A673 (cell line): ENCODE measurements around the gene KCNN1.
"Not testable (repeated sequence)": the region's sequence is repeated elsewhere in the genome, so short reads cannot be mapped to it uniquely, and the experiment has no call there.

Source experiments
- EZH2 ChIP-seq: fragments of 200-600 bp; sonication (generic); IDR thresholded peaks from 2 replicates; pipeline ENCODE4 v1.6.1; 2017; ENCODE audit warnings: borderline replicate concordance, low read depth, mild to moderate bottlenecking, mixed read lengths, antibody characterized with exemption, low read length; ENCODE audit not compliant: poor library complexity, severe bottlenecking
- TF ChIP-seq, protein P1 (sequence below): fragments of 300-800, 200-600 bp; sonication (generic); conservative IDR thresholded peaks from 2 replicates; pipeline ENCODE4 v1.5.1; 2017; ENCODE audit warnings: low read depth, mild to moderate bottlenecking, antibody characterized with exemption, low read length, moderate library complexity, mixed read lengths

DNA sequence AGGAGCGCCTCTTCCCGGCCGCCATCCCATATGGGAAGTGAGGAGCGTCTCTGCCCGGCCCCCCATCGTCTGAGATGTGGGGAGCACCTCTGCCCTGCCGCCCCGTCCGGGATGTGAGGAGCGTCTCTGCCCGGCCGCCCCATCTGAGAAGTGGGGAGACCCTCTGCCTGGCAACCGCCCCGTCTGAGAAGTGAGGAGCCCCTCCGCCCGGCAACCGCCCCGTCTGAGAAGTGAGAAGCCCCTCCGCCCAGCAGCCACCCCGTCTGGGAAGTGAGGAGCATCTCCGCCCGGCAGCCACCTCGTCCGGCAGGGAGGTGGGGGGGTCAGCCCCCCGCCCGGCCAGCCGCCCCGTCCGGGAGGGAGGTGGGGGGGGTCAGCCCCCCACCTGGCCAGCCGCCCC is 48.8 kb upstream of the KCNN1 start:
- TF ChIP-seq, protein P1, sequence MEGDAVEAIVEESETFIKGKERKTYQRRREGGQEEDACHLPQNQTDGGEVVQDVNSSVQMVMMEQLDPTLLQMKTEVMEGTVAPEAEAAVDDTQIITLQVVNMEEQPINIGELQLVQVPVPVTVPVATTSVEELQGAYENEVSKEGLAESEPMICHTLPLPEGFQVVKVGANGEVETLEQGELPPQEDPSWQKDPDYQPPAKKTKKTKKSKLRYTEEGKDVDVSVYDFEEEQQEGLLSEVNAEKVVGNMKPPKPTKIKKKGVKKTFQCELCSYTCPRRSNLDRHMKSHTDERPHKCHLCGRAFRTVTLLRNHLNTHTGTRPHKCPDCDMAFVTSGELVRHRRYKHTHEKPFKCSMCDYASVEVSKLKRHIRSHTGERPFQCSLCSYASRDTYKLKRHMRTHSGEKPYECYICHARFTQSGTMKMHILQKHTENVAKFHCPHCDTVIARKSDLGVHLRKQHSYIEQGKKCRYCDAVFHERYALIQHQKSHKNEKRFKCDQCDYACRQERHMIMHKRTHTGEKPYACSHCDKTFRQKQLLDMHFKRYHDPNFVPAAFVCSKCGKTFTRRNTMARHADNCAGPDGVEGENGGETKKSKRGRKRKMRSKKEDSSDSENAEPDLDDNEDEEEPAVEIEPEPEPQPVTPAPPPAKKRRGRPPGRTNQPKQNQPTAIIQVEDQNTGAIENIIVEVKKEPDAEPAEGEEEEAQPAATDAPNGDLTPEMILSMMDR, result not testable (repeated sequence)
- TF ChIP-seq EZH2, result not testable (repeated sequence)
